Kidney capillary endothelial cell (primary cell): Measurements from ENCODE around the gene TBX5.

Experiments used
- DNase-seq: peaks from one replicate; pipeline ENCODE4 v3.0.0-alpha.2; 2018; ENCODE audit warnings: low spot score

The TBX5 gene

GRCh38 chr12:114431902-114432301 lies 26.0 kb upstream of the TBX5 start:
- no peak for DNase-seq

- no peak for DNase-seq
These were observed 24.4 kb upstream of the TBX5 start for GRCh38 chr12:114430306-114430705.

GRCh38 chr12:114425031-114425626 lies 19.2 kb upstream of the TBX5 start:
- DNase-seq, result no peak

- no peak for DNase-seq
These were observed 15.0 kb upstream of the TBX5 start for GRCh38 chr12:114420944-114421335.

GRCh38 chr12:114420182-114420943 lies 14.4 kb upstream of the TBX5 start:
- no peak for DNase-seq

GRCh38 chr12:114416028-114416427 lies 10.1 kb upstream of the TBX5 start:
- no peak for DNase-seq

GRCh38 chr12:114415525-114415868 lies 9.6 kb upstream of the TBX5 start:
- no peak for DNase-seq

- no peak for DNase-seq
These were observed 9.1 kb upstream of the TBX5 start for GRCh38 chr12:114414866-114415524.

- DNase-seq, result no peak
These were observed 8.3 kb upstream of the TBX5 start for GRCh38 chr12:114414031-114414865.

- no peak for DNase-seq
These were observed 7.1 kb upstream of the TBX5 start for GRCh38 chr12:114412825-114413749.

- no peak for DNase-seq
These were observed 6.4 kb upstream of the TBX5 start for GRCh38 chr12:114412307-114412706.

- no peak for DNase-seq
These were observed 5.3 kb upstream of the TBX5 start for GRCh38 chr12:114411071-114411837.

GRCh38 chr12:114409852-114410600 lies 4.1 kb upstream of the TBX5 start:
- no peak for DNase-seq

GRCh38 chr12:114408886-114409851 lies 3.2 kb upstream of the TBX5 start:
- DNase-seq, result no peak

GRCh38 chr12:114408471-114408885 lies 2.5 kb upstream of the TBX5 start:
- no peak for DNase-seq

GRCh38 chr12:114407842-114408411 lies 2.0 kb upstream of the TBX5 start:
- DNase-seq, result no peak

- no peak for DNase-seq
These were observed 1.3 kb upstream of the TBX5 start for GRCh38 chr12:114406984-114407841.
